ENCODE data around the gene RAI1. TPM values are rescaled to one million over a fixed set of nuclear protein-coding genes. Genes with fewer than 3 reads are reported as not detected.

Gene RAI1
- total RNA-seq, 1 donor = 9.1 TPM

GRCh38 chr17:17766077-17766743, 85.0 kb downstream of the RAI1 start:
- DNase-seq (ENCODE audit: low read depth) = no peak
- H3K4me3 ChIP-seq (ENCODE audit: low read depth, low read length) = no peak overlapping the region
- no peak for TF ChIP-seq CTCF (IDR thresholded peaks at IDR 0.05; ENCODE audit: insufficient read depth, low read length)

DNA sequence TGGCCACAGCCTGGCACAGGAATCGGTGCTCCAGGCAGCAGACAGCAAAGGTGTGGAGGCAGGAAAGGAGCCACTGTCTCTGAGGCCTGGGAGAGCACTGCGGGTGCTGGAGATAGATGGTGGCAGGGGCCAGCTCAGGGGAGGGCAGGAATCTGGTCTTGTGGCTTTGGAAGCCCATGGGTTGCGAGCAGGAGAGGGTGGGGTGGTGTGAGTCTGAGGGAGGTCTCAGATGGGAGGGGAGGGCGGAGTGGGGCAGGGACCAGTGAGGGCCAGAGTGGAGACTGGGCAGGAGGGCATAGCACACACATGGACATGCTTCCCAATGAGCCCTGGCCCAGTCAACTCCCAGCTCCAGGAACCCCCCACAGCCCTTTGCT, 85.5 kb downstream of the RAI1 start:
- no peak for TF ChIP-seq CTCF (IDR thresholded peaks at IDR 0.05; ENCODE audit: insufficient read depth, low read length)
- no peak for DNase-seq (ENCODE audit: low read depth)
- no peak overlapping the region for H3K4me3 ChIP-seq (ENCODE audit: low read depth, low read length)

GRCh38 chr17:17767154-17767869, 86.1 kb downstream of the RAI1 start:
- no peak for DNase-seq (ENCODE audit: low read depth)
- no peak for TF ChIP-seq CTCF (IDR thresholded peaks at IDR 0.05; ENCODE audit: insufficient read depth, low read length)
- H3K4me3 ChIP-seq (ENCODE audit: low read depth, low read length) = no peak overlapping the region

GRCh38 chr17:17767887-17768418, 86.7 kb downstream of the RAI1 start:
- no peak overlapping the region for H3K4me3 ChIP-seq (ENCODE audit: low read depth, low read length)
- DNase-seq (ENCODE audit: low read depth) = no peak
- no peak for TF ChIP-seq CTCF (IDR thresholded peaks at IDR 0.05; ENCODE audit: insufficient read depth, low read length)

DNA sequence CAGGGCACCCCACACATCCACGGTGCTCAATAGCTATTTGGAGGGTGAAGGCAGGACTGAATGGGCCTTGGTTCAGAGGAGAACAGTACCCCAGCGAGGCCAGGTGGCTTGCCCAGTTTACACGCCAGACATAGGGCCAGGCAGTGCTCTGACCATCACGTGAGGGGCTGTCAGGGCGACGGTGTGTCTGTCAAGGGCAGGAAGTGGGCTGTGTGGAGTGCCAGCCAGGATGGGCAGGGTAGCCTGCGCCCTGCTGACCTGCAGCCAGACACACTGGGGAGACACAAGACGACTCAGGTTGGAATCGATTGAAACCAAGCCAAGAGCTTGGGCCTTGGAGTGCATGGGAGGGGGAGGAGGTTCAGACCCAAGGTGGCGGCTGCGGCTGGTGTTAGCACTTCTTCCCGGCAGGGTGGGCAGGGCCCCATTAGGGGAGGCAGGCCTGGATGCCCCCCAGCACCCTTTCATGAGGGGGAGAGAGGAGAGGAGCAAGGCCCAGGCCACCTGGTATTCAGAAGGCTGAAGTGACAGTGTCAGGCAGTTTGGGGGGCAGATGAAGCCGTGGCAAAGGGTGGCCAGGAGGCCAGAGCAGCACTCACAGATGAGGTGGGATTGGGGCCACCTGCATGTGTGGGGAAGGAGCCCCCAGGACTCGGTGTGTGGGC, 87.3 kb downstream of the RAI1 start:
- no peak for TF ChIP-seq CTCF (IDR thresholded peaks at IDR 0.05; ENCODE audit: insufficient read depth, low read length)
- no peak overlapping the region for H3K4me3 ChIP-seq (ENCODE audit: low read depth, low read length)
- no peak for DNase-seq (ENCODE audit: low read depth)

GRCh38 chr17:17769869-17770631, 88.8 kb downstream of the RAI1 start:
- no peak for DNase-seq (ENCODE audit: low read depth)
- TF ChIP-seq CTCF (IDR thresholded peaks at IDR 0.05; ENCODE audit: insufficient read depth, low read length) = no peak
- no peak overlapping the region for H3K4me3 ChIP-seq (ENCODE audit: low read depth, low read length)

Measured in fibroblast of the aortic adventitia (primary cell).